Measurements from ENCODE around the gene OPA3. TPM values are rescaled to one million over a fixed set of nuclear protein-coding genes. Genes with fewer than 3 reads are reported as not detected.
A peak's percentile ranks its signal among the peaks of the same experiment; 100 is the strongest.

The OPA3 gene
- total RNA-seq, 4 donors from 2014 or later, result 5.4 to 30.8 (median 17.0) TPM

DNA sequence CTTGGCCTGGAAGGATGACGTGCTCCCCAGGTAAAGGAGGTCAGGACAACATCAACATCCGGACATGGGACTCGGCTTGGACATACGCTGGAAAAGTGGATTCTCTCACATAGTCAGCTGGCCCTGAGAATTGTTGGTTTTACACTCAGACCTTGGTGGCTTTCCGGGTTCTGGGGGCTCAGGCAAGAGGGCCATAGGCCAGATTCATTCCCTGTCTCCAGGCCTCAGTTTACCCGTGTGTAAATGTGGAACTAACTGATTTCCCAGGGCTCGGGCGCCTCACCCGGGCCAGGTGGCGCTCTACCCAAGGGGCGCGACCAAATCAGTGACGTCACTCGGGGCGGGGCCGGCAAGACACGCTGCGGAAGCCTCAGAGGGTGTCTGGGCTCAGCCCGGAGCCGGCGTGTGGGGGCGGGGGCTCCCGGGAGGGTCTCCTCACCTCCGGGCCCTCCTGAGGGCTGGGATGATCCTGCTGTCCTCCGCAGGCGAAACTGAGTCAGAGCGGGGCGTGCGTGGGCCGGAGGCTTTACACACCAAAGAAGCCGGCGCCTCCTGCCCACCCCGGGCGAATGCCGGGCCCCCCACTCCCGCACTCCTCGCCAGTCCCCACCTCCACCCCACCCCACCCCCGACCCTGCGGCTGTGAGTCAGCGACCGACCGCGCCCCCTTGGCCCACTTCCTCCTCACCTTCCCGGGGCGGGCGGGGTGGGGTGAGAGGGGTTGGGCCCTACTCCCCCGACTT is 78.2 kb downstream of the OPA3 start:
- no peaks in the 10 kb centered on the region for H3K36me3 ChIP-seq
- H3K4me3 ChIP-seq (replicated peaks in 1 of 3), result peak overlapping the region; percentile 44 to 100 (median 88)
- peaks cover 11 to 15% of the 10 kb centered on the region in 2 donors for H3K4me1 ChIP-seq
- no peaks in the 10 kb centered on the region for H3K9me3 ChIP-seq
- intact Hi-C loops (cut with DNase I), result no loop called here
- DNase-seq, result peak; percentile 93 to 95
- WGBS, 2 donors, result 1 to 2% methylated on average over 8 to 16 of the region's 47 CpGs
- H3K27ac ChIP-seq, result peak overlapping the region; percentile 75 to 88 (median 85)
- peak in 1 of 2 donors; percentile 78 for TF ChIP-seq POLR2A (IDR thresholded peaks at IDR 0.05)
- TF ChIP-seq, protein P1, sequence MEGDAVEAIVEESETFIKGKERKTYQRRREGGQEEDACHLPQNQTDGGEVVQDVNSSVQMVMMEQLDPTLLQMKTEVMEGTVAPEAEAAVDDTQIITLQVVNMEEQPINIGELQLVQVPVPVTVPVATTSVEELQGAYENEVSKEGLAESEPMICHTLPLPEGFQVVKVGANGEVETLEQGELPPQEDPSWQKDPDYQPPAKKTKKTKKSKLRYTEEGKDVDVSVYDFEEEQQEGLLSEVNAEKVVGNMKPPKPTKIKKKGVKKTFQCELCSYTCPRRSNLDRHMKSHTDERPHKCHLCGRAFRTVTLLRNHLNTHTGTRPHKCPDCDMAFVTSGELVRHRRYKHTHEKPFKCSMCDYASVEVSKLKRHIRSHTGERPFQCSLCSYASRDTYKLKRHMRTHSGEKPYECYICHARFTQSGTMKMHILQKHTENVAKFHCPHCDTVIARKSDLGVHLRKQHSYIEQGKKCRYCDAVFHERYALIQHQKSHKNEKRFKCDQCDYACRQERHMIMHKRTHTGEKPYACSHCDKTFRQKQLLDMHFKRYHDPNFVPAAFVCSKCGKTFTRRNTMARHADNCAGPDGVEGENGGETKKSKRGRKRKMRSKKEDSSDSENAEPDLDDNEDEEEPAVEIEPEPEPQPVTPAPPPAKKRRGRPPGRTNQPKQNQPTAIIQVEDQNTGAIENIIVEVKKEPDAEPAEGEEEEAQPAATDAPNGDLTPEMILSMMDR (IDR thresholded peaks at IDR 0.05), result peak in 4 of 6 experiments; percentile 19 to 48 (median 34)
- H3K27me3 ChIP-seq, result no peaks in the 10 kb centered on the region

DNA sequence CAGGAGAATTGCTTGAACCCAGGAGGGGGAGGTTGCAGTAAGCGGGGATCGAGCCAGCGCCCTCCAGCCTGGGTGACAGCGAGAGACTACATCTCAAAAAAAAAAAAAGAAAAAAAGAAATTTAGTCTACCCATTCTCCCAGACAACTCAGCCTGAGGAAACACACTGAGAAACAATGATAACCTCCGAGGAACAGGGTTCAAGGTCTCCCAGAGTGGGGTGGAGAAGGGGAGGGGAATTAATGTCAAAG is 78.7 kb downstream of the OPA3 start:
- intact Hi-C loops (cut with DNase I), result no loop called here

DNA sequence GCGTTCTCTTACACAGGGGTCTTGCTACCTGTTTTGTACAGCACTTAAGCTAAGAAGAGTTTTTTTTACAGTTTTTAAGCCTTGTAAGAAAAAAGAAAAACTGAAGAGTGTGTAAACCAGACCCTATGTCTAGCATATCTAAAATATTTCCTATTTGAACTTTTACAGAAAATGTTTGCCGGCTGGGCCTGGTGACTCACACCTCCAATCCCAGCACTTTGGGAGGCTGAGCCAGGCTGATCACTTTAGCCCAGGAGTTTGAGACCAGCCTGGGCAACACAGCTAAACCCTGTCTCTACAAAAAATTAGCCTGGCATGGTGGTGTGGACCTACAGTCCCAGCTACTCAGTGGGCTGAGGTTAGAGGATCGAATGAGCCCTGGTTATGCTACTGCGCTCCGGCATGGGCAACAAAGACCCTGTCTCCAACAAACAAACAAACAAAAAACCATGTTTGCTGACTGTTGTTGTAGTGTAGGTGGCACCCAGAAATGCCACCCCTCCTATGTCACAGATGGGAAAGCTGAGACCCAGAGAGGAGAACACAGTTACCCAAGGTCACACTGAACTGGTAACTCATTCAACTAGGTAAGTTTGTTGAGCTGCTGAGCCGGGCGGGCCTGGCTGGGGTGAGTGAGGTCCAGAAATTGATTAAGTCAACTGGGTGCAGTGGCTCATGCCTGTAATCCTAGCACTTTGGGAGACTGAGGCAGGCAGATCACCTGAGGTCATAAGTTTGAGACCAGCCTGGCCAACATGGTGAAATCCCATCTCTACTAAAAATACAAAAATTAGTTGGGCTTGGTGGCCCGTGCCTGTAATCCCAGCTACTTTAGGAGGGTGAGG is 79.2 kb downstream of the OPA3 start:
- TF ChIP-seq POLR2A (IDR thresholded peaks at IDR 0.05), result no peak
- TF ChIP-seq, protein P1 (IDR thresholded peaks at IDR 0.05), result no peak
- Histone ChIP-seq H3K27ac (peak overlapping the region in 1 of 3 donors; percentile 75), H3K36me3 (no peaks in the 10 kb centered on the region), H3K27me3 (no peaks in the 10 kb centered on the region), H3K4me3 (replicated peaks in 1 of 3) (no peak overlapping the region), H3K9me3 (no peaks in the 10 kb centered on the region), H3K4me1 (peaks cover 11 to 15% of the 10 kb centered on the region in 2 donors)
- intact Hi-C loops (cut with DNase I), result no loop called here
- DNase-seq, result no peak
- 87 to 88% methylated on average over 8 of the region's 8 CpGs for WGBS, 2 donors

More for the DNA sequence above, 78.7 kb downstream of the OPA3 start:
- TF ChIP-seq POLR2A (IDR thresholded peaks at IDR 0.05), result no peak
- TF ChIP-seq, protein P1 (IDR thresholded peaks at IDR 0.05), result no peak
- Histone ChIP-seq H3K27me3 (no peaks in the 10 kb centered on the region), H3K4me1 (peaks cover 11 to 15% of the 10 kb centered on the region in 2 donors), H3K36me3 (no peaks in the 10 kb centered on the region), H3K4me3 (replicated peaks in 1 of 3) (peak overlapping the region in 1 of 3 donors; percentile 100), H3K9me3 (no peaks in the 10 kb centered on the region), H3K27ac (peak overlapping the region; percentile 0 to 88 (median 75))
- WGBS, 2 donors, result 56 to 61% methylated on average over 5 of the region's 5 CpGs
- DNase-seq, result no peak

DNA sequence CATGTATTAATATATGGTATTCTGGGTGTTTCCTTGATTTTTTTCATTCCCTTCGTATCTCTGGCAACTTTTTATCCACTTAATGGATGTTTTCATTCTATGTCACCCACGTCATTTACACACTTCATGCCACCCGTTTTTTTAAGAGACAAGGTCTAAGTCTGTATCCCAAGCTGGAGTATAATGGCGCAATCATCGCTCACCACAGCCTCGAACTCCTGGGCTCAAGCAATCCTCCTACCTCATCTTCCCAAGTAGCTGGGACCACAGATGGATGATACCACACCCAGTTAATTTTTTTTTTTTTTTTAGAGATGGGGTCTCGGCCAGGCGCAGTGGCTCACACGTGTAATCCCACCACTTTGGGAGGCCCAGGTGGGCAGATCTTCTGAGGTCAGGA is 80.7 kb downstream of the OPA3 start:
- intact Hi-C loops (cut with DNase I), result no loop called here
- 87 to 91% methylated on average over 9 of the region's 9 CpGs for WGBS, 2 donors
- Histone ChIP-seq H3K4me3 (replicated peaks in 1 of 3) (no peak overlapping the region), H3K4me1 (peaks cover 9 to 12% of the 10 kb centered on the region in 2 donors), H3K27ac (no peak overlapping the region), H3K9me3 (no peaks in the 10 kb centered on the region), H3K36me3 (no peaks in the 10 kb centered on the region), H3K27me3 (peaks cover 8% of the 10 kb centered on the region)
- DNase-seq, result no peak
- TF ChIP-seq, protein P1 (IDR thresholded peaks at IDR 0.05), result no peak
- no peak for TF ChIP-seq POLR2A (IDR thresholded peaks at IDR 0.05)

DNA sequence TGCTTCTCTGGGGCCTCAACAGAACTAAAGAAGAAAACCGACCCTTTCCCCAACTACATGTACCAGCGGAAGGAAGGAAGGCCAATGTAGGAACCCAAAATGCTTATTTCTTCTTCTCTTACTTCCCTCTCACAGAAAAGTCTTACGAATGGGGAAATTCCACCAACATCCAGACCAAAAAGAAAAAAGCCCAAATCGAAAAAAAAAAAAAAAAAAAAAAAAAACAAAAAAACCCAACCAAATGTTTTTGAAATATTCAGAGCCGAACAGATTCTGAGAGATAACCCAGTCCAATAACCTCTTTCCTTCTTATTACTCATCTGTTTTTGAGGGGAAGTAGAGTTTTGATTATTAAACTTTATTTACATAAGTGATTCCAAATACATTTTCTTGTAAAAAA is 82.5 kb downstream of the OPA3 start:
- no peaks in the 10 kb centered on the region for H3K36me3 ChIP-seq
- 80 to 82% methylated on average over 5 of the region's 5 CpGs for WGBS, 2 donors
- TF ChIP-seq, protein P1 (IDR thresholded peaks at IDR 0.05), result no peak
- no peak for TF ChIP-seq POLR2A (IDR thresholded peaks at IDR 0.05)
- H3K27ac ChIP-seq, result no peak overlapping the region
- H3K27me3 ChIP-seq, result peaks cover 10% of the 10 kb centered on the region
- DNase-seq, result no peak
- intact Hi-C loops (cut with DNase I), result no loop called here
- no peaks in the 10 kb centered on the region for H3K9me3 ChIP-seq
- peaks cover 11 to 26% of the 10 kb centered on the region in 2 donors for H3K4me1 ChIP-seq
- no peak overlapping the region for H3K4me3 ChIP-seq (replicated peaks in 1 of 3)
